HepG2 (cell line): ENCODE results near the gene THRA.

Source experiments
- NR3C1 ChIP-seq: sonication (generic); formaldehyde crosslinking; IDR thresholded peaks from 2 replicates; pipeline ENCODE4 v1.4.0; 2020; ENCODE audit warnings: missing genetic modification reagents
- SRSF1 ChIP-seq: fragments of 200-400 bp; formaldehyde crosslinking; optimal IDR thresholded peaks from 2 replicates; pipeline ENCODE3; 2017; ENCODE audit warnings: mild to moderate bottlenecking, low read depth, low read length, moderate library complexity
- TAF1 ChIP-seq: sonication (generic); formaldehyde crosslinking; IDR thresholded peaks from 2 replicates; pipeline ENCODE4 v1.4.0; 2020; ENCODE audit warnings: missing genetic modification reagents
- ZNF234 ChIP-seq: sonication (generic); formaldehyde crosslinking; conservative IDR thresholded peaks from 2 replicates; pipeline ENCODE4 v1.5.1; 2020; ENCODE audit warnings: mild to moderate bottlenecking, missing genetic modification reagents
- ZNF777 ChIP-seq: sonication (generic); formaldehyde crosslinking; IDR thresholded peaks from 2 replicates; pipeline ENCODE4 v1.4.0; 2020; ENCODE audit warnings: missing genetic modification reagents
- TF ChIP-seq, protein P1 (sequence below): sonication (generic); formaldehyde crosslinking; IDR thresholded peaks from 2 replicates; pipeline ENCODE4 v1.5.0; 2020; ENCODE audit warnings: mild to moderate bottlenecking, missing genetic modification reagents, moderate library complexity
- TF ChIP-seq, protein P2 (sequence below): conservative IDR thresholded peaks from 2 replicates; pipeline ENCODE4 v1.6.1; 2018; ENCODE audit warnings: missing genetic modification reagents
- TF ChIP-seq, protein P3 (sequence below), 2 experiments: fragments of 450-650 bp in 1 of 2; sonication (generic) in 1 of 2; formaldehyde crosslinking in 1 of 2; IDR thresholded peaks; 2 replicates each; pipeline versions ENCODE4 v1.6.1 to v1.8.0; 2016 to 2022; ENCODE audit warnings: antibody characterized with exemption in 1 of 2, mild to moderate bottlenecking in 1 of 2, missing genetic modification reagents in 1 of 2
- TF ChIP-seq, protein P4 (sequence below): IDR thresholded peaks from 2 replicates; pipeline ENCODE4 v1.6.1; 2012; ENCODE audit warnings: inconsistent platforms
- TF ChIP-seq, protein P5 (sequence below), 2 experiments: sonication (generic) in 1 of 2; formaldehyde crosslinking in 1 of 2; IDR thresholded peaks; 2 replicates each; pipeline versions ENCODE4 v1.5.1 to v1.6.1; 2011 to 2020; ENCODE audit warnings: borderline replicate concordance in 1 of 2, low read depth in 1 of 2, low read length in 1 of 2, mild to moderate bottlenecking in 1 of 2, missing genetic modification reagents in 1 of 2, moderate library complexity in 1 of 2

DNA sequence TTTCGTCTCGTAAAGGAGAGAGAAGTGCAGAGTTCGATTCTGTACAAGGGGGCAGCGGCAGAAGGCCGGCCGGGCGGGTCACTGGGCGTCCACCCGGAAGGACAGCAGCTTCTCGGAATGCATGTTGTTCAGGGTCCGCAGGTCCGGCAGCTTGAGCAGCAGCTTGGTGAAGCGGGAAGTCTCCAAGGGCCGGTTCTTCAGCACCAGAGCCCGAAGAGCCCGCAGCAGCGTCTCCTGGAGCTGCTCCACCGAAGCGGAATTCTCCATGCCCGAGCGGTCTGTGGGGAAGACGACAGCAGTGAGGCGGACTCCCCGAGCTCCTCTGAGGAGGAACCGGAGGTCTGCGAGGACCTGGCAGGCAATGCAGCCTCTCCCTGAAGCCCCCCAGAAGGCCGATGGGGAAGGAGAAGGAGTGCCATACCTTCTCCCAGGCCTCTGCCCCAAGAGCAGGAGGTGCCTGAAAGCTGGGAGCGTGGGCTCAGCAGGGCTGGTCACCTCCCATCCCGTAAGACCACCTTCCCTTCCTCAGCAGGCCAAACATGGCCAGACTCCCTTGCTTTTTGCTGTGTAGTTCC is 30.3 kb downstream of the THRA start:
- no peak for TF ChIP-seq NR3C1 (CRISPR knock-in tag)
- TF ChIP-seq, protein P1, sequence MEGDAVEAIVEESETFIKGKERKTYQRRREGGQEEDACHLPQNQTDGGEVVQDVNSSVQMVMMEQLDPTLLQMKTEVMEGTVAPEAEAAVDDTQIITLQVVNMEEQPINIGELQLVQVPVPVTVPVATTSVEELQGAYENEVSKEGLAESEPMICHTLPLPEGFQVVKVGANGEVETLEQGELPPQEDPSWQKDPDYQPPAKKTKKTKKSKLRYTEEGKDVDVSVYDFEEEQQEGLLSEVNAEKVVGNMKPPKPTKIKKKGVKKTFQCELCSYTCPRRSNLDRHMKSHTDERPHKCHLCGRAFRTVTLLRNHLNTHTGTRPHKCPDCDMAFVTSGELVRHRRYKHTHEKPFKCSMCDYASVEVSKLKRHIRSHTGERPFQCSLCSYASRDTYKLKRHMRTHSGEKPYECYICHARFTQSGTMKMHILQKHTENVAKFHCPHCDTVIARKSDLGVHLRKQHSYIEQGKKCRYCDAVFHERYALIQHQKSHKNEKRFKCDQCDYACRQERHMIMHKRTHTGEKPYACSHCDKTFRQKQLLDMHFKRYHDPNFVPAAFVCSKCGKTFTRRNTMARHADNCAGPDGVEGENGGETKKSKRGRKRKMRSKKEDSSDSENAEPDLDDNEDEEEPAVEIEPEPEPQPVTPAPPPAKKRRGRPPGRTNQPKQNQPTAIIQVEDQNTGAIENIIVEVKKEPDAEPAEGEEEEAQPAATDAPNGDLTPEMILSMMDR (CRISPR knock-in tag): no peak
- no peak for TF ChIP-seq SRSF1
- TF ChIP-seq TAF1 (CRISPR knock-in tag): no peak
- TF ChIP-seq, protein P2, sequence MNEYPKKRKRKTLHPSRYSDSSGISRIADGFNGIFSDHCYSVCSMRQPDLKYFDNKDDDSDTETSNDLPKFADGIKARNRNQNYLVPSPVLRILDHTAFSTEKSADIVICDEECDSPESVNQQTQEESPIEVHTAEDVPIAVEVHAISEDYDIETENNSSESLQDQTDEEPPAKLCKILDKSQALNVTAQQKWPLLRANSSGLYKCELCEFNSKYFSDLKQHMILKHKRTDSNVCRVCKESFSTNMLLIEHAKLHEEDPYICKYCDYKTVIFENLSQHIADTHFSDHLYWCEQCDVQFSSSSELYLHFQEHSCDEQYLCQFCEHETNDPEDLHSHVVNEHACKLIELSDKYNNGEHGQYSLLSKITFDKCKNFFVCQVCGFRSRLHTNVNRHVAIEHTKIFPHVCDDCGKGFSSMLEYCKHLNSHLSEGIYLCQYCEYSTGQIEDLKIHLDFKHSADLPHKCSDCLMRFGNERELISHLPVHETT (CRISPR knock-in tag): no peak
- TF ChIP-seq, protein P3, sequence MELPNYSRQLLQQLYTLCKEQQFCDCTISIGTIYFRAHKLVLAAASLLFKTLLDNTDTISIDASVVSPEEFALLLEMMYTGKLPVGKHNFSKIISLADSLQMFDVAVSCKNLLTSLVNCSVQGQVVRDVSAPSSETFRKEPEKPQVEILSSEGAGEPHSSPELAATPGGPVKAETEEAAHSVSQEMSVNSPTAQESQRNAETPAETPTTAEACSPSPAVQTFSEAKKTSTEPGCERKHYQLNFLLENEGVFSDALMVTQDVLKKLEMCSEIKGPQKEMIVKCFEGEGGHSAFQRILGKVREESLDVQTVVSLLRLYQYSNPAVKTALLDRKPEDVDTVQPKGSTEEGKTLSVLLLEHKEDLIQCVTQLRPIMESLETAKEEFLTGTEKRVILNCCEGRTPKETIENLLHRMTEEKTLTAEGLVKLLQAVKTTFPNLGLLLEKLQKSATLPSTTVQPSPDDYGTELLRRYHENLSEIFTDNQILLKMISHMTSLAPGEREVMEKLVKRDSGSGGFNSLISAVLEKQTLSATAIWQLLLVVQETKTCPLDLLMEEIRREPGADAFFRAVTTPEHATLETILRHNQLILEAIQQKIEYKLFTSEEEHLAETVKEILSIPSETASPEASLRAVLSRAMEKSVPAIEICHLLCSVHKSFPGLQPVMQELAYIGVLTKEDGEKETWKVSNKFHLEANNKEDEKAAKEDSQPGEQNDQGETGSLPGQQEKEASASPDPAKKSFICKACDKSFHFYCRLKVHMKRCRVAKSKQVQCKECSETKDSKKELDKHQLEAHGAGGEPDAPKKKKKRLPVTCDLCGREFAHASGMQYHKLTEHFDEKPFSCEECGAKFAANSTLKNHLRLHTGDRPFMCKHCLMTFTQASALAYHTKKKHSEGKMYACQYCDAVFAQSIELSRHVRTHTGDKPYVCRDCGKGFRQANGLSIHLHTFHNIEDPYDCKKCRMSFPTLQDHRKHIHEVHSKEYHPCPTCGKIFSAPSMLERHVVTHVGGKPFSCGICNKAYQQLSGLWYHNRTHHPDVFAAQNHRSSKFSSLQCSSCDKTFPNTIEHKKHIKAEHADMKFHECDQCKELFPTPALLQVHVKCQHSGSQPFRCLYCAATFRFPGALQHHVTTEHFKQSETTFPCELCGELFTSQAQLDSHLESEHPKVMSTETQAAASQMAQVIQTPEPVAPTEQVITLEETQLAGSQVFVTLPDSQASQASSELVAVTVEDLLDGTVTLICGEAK (IDR thresholded peaks at IDR 0.05): no peak
- TF ChIP-seq, protein P3 (CRISPR knock-in tag; IDR thresholded peaks at IDR 0.05): no peak
- TF ChIP-seq, protein P4, sequence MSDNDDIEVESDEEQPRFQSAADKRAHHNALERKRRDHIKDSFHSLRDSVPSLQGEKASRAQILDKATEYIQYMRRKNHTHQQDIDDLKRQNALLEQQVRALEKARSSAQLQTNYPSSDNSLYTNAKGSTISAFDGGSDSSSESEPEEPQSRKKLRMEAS: no peak
- TF ChIP-seq ZNF234 (CRISPR knock-in tag): no peak
- TF ChIP-seq, protein P5, sequence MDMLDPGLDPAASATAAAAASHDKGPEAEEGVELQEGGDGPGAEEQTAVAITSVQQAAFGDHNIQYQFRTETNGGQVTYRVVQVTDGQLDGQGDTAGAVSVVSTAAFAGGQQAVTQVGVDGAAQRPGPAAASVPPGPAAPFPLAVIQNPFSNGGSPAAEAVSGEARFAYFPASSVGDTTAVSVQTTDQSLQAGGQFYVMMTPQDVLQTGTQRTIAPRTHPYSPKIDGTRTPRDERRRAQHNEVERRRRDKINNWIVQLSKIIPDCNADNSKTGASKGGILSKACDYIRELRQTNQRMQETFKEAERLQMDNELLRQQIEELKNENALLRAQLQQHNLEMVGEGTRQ (IDR thresholded peaks at IDR 0.05; ENCODE audit: low read depth, low read length): no peak
- TF ChIP-seq, protein P5 (CRISPR knock-in tag; IDR thresholded peaks at IDR 0.05; ENCODE audit: borderline replicate concordance): no peak
- TF ChIP-seq ZNF777 (CRISPR knock-in tag): no peak
